Left lung (tissue), 10 donors: Measurements from ENCODE around the gene KCNAB3. TPM values are rescaled to one million over a fixed set of nuclear protein-coding genes. Genes with fewer than 3 reads are reported as not detected.

Experiments used
- ATAC-seq: fragments of 200-7000 bp; cut with Tn5 transposase; one replicate; pipeline ENCODE4 v1.9.1; 2020; ENCODE audit warnings: moderate library complexity
- DNase-seq, 4 donors: peaks; one replicate each; pipeline ENCODE4 v3.0.0-alpha.2; 2013 to 2020
- H3K27ac ChIP-seq, 2 donors: fragments of 200-600 bp; sonication (generic) in 1 of 2; one replicate each; pipeline versions ENCODE4 v1.5.0 to v1.8.0; 2020 to 2021
- H3K27me3 ChIP-seq, 2 donors: fragments of 200-600 bp; sonication (generic) in 1 of 2; one replicate each; pipeline versions ENCODE4 v1.5.0 to v1.8.0; 2020 to 2021
- H3K36me3 ChIP-seq, 2 donors: fragments of 200-600 bp; sonication (generic) in 1 of 2; one replicate each; pipeline versions ENCODE4 v1.5.0 to v1.8.0; 2020 to 2021
- H3K4me1 ChIP-seq, 2 donors: fragments of 200-600 bp; one replicate each; pipeline ENCODE4 v1.8.0; 2021
- H3K4me3 ChIP-seq, 2 donors: fragments of 200-600 bp; sonication (generic) in 1 of 2; one replicate each; pipeline versions ENCODE4 v1.5.0 to v1.8.0; 2020 to 2021; ENCODE audit warnings: mild to moderate bottlenecking in 1 of 2
- H3K9me3 ChIP-seq, 2 donors: fragments of 200-600 bp; sonication (generic) in 1 of 2; one replicate each; pipeline versions ENCODE4 v1.5.0 to v1.8.0; 2020 to 2021
- intact Hi-C, 2 donors: fragments of 100-400 bp; cut with DNase I; formaldehyde crosslinking; loops; one replicate each; pipeline versions ENCODE4 v1.11.2 to v1.14.2; 2022
- polyA plus RNA-seq, 6 donors: library from polyadenylated mRNA; unstranded; fragments of 120-200 nt; gene quantifications; one replicate each; pipeline ENCODE4 v1.2.1, GENCODE V29; 2013; ENCODE audit not compliant: insufficient read length in 6 of 6
- total RNA-seq, 2 donors: library from RNA; stranded (reverse); fragmentation: NEBNext Ultra II Directional; extraction: Animal tissue kit (Norgen Biotek cat#: 25700); gene quantifications; one replicate each; pipeline ENCODE4 v1.2.1, GENCODE V29; 2021
- TF ChIP-seq, protein P1 (sequence below), 2 donors: fragments of 200-600 bp; sonication (generic) in 1 of 2; IDR thresholded peaks; one replicate each; pipeline versions ENCODE4 v1.5.0 to v1.8.0; 2021; ENCODE audit warnings: antibody characterized with exemption in 2 of 2
- donor health status: DM: no; HTN: yes; CAD: no.
- donor health status: DM: no; HTN: no; CAD: no.

KCNAB3 gene
- total and polyA plus RNA-seq, 8 donors: 2.5 to 12.7 (median 11.1) TPM

DNA sequence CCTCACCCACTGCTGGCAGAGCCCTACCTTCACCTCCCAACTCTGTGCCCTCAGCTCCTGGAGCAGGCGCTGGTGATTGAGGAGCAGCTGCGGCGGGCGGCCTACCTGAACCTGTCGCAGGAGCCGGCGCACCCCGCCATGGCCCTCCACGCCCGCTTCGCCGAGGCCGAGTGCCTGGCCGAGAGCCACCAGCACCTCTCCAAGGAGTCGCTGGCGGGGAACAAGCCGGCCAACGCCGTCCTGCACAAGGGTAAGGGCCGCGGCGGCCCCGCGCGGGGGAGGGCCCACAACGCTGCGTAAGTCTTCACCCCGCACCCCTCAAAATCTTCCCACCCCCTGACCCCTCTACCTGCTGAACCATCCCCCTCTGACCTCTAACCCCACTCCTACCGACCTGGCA, 20.6 kb downstream of the KCNAB3 start:
- H3K4me1 ChIP-seq: peaks cover 0 to under 1% of the 10 kb centered on the region in 2 donors
- H3K36me3 ChIP-seq: peaks cover 0 to 84% of the 10 kb centered on the region in 2 donors
- peak in 1 of 4 donors; percentile 80 for DNase-seq
- ATAC-seq: no peak
- no peak overlapping the region for H3K27ac ChIP-seq
- H3K9me3 ChIP-seq: no peaks in the 10 kb centered on the region
- TF ChIP-seq, protein P1, sequence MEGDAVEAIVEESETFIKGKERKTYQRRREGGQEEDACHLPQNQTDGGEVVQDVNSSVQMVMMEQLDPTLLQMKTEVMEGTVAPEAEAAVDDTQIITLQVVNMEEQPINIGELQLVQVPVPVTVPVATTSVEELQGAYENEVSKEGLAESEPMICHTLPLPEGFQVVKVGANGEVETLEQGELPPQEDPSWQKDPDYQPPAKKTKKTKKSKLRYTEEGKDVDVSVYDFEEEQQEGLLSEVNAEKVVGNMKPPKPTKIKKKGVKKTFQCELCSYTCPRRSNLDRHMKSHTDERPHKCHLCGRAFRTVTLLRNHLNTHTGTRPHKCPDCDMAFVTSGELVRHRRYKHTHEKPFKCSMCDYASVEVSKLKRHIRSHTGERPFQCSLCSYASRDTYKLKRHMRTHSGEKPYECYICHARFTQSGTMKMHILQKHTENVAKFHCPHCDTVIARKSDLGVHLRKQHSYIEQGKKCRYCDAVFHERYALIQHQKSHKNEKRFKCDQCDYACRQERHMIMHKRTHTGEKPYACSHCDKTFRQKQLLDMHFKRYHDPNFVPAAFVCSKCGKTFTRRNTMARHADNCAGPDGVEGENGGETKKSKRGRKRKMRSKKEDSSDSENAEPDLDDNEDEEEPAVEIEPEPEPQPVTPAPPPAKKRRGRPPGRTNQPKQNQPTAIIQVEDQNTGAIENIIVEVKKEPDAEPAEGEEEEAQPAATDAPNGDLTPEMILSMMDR (IDR thresholded peaks at IDR 0.05): no peak
- H3K4me3 ChIP-seq: no peak overlapping the region
- no peaks in the 10 kb centered on the region for H3K27me3 ChIP-seq
- intact Hi-C loops: no loop called here

DNA sequence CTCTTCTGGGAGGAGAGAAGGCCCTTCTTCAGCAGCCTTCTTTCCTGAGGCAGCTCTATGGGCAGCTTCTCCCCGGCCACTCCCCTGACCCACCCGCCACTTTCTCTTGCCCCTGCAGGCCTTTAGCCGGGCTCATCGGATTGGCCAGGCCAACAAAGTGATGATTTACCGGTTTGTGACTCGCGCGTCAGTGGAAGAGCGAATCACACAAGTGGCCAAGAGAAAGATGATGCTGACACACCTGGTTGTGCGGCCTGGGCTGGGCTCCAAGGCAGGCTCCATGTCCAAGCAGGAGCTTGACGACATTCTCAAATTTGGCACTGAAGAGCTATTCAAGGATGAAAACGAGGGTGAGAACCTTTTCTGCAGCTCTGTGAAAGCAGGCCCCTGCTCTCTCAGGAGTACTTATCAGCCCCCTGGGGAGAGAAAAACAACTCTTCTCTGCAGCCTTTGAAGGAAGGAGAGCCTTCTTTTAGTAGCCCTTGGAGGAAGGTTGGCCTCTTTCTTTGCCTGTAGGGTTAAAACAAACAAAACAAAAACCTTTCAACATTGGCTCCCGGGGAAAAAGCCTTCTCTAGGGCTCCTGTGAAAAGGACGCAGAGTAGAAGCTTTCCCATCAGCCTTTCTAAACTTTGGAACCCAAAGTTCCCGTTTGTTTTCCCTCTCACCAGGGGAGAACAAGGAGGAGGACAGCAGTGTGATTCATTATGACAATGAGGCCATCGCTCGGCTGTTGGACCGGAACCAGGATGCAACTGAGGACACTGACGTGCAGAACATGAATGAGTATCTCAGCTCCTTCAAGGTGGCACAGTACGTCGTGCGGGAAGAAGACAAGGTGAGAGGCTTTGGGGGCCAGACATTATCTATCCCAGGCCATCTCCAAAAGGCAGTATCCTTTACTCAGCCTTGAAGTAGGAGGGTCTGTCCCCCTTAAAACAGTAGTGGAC, 26.2 kb downstream of the KCNAB3 start:
- Histone ChIP-seq H3K27ac (no peak overlapping the region), H3K4me1 (no peaks in the 10 kb centered on the region), H3K36me3 (peaks cover 0 to 100% of the 10 kb centered on the region in 2 donors), H3K4me3 (no peak overlapping the region), H3K27me3 (no peaks in the 10 kb centered on the region), H3K9me3 (no peaks in the 10 kb centered on the region)
- no peak for DNase-seq
- ATAC-seq: no peak
- intact Hi-C loops: no loop called here
- TF ChIP-seq, protein P1 (IDR thresholded peaks at IDR 0.05): no peak

DNA sequence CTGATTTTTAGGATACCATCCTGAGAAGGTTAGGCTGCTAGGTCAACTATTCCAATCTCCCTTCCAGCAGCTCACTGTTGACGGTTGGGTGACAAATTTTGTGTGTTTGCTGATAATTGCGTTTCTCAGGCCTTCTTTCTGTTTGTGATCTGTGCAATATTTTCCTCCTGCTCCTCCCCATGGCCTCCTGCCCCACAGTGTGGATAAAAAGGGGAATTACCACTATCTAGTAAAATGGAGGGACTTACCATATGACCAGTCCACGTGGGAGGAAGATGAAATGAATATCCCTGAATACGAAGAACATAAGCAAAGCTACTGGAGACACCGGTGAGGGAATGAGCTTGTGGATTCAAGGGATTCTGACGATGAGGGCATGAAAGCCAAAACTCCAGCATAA, 31.9 kb downstream of the KCNAB3 start:
- intact Hi-C loops: no loop called here
- Histone ChIP-seq H3K27ac (no peak overlapping the region), H3K4me1 (no peaks in the 10 kb centered on the region), H3K9me3 (no peaks in the 10 kb centered on the region), H3K27me3 (no peaks in the 10 kb centered on the region), H3K36me3 (peaks cover 0 to 100% of the 10 kb centered on the region in 2 donors), H3K4me3 (no peak overlapping the region)
- TF ChIP-seq, protein P1 (IDR thresholded peaks at IDR 0.05): peak in 1 of 2 donors; percentile 18
- peak; percentile 75 for ATAC-seq
- peak in 1 of 4 donors; percentile 61 for DNase-seq

DNA sequence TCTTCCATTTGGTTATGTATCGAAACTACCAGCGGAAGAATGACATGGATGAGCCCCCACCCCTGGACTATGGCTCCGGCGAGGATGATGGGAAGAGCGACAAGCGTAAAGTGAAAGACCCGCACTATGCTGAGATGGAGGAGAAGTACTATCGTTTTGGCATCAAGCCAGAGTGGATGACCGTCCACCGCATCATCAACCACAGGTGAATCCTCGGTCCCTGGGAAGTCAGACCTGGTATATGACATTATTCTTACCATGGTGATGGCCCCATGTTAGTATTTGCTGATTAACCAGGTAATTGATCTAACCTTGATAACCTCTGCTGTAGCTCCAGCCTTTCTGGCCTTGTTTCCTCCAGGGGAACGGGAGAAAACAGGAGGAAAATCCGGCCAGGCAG, 32.6 kb downstream of the KCNAB3 start:
- no peak overlapping the region for H3K4me3 ChIP-seq
- intact Hi-C loops: no loop called here
- peaks cover 0 to 1% of the 10 kb centered on the region in 2 donors for H3K4me1 ChIP-seq
- H3K27ac ChIP-seq: no peak overlapping the region
- peaks cover 0 to 98% of the 10 kb centered on the region in 2 donors for H3K36me3 ChIP-seq
- TF ChIP-seq, protein P1 (IDR thresholded peaks at IDR 0.05): no peak
- H3K27me3 ChIP-seq: no peaks in the 10 kb centered on the region
- ATAC-seq: no peak
- DNase-seq: no peak
- H3K9me3 ChIP-seq: no peaks in the 10 kb centered on the region

DNA sequence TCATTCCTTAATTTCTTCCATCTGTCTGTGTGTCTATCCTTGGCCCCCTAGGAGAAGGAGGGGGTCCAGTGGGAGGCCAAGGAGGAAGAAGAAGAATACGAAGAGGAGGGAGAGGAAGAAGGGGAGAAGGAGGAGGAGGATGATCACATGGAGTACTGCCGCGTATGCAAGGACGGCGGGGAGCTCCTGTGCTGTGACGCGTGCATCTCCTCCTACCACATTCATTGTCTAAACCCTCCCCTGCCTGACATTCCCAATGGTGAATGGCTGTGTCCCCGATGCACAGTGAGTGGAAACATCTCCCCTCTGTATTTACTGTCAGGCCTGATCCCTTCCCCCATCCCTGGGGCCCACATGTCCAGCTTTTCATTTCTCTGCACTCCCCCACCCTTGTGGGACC, 34.8 kb downstream of the KCNAB3 start:
- no peak overlapping the region for H3K4me3 ChIP-seq
- ATAC-seq (no peak), DNase-seq (no peak)
- no peak overlapping the region for H3K27ac ChIP-seq
- intact Hi-C loops: no loop called here
- H3K9me3 ChIP-seq: no peaks in the 10 kb centered on the region
- TF ChIP-seq, protein P1 (IDR thresholded peaks at IDR 0.05): no peak
- H3K4me1 ChIP-seq: peaks cover 0 to 9% of the 10 kb centered on the region in 2 donors
- H3K36me3 ChIP-seq: peaks cover 0 to 92% of the 10 kb centered on the region in 2 donors
- no peaks in the 10 kb centered on the region for H3K27me3 ChIP-seq
